Liver (tissue), 3 donors: ENCODE data around the gene THOC2.
"Not testable (repeated sequence)": the region's sequence is repeated elsewhere in the genome, so short reads cannot be mapped to it uniquely, and the experiment has no call there.

ENCODE experiments used
- EGR1 ChIP-seq, 2 donors: IDR thresholded peaks; 2 replicates each; pipeline ENCODE4 v1.6.1; 2016 to 2018; ENCODE audit warnings: antibody characterized with exemption in 2 of 2, low read depth in 2 of 2
- SP1 ChIP-seq: IDR thresholded peaks from 2 replicates; pipeline ENCODE4 v1.6.1; 2018; ENCODE audit warnings: antibody characterized with exemption, mild to moderate bottlenecking
- TAF1 ChIP-seq: conservative IDR thresholded peaks from 2 replicates; pipeline ENCODE4 v1.6.1; 2016; ENCODE audit warnings: antibody characterized with exemption, mild to moderate bottlenecking
- TF ChIP-seq, protein P1 (sequence below): fragments of 150-350 bp; IDR thresholded peaks from 2 replicates; pipeline ENCODE4 v1.5.1; 2017; ENCODE audit warnings: improper control_type of control experiment, low read depth, low read length; ENCODE audit not compliant: missing input control
- TF ChIP-seq, protein P2 (sequence below): IDR thresholded peaks from 2 replicates; pipeline ENCODE4 v1.6.1; 2016; ENCODE audit warnings: antibody characterized with exemption
- donor health status: healthy.
- donor health status: healthy.

GRCh38 chrX:123711201-123711600 is 21.7 kb downstream of the THOC2 start:
- TF ChIP-seq, protein P1, sequence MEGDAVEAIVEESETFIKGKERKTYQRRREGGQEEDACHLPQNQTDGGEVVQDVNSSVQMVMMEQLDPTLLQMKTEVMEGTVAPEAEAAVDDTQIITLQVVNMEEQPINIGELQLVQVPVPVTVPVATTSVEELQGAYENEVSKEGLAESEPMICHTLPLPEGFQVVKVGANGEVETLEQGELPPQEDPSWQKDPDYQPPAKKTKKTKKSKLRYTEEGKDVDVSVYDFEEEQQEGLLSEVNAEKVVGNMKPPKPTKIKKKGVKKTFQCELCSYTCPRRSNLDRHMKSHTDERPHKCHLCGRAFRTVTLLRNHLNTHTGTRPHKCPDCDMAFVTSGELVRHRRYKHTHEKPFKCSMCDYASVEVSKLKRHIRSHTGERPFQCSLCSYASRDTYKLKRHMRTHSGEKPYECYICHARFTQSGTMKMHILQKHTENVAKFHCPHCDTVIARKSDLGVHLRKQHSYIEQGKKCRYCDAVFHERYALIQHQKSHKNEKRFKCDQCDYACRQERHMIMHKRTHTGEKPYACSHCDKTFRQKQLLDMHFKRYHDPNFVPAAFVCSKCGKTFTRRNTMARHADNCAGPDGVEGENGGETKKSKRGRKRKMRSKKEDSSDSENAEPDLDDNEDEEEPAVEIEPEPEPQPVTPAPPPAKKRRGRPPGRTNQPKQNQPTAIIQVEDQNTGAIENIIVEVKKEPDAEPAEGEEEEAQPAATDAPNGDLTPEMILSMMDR = not testable (repeated sequence)
- TF ChIP-seq, protein P2, sequence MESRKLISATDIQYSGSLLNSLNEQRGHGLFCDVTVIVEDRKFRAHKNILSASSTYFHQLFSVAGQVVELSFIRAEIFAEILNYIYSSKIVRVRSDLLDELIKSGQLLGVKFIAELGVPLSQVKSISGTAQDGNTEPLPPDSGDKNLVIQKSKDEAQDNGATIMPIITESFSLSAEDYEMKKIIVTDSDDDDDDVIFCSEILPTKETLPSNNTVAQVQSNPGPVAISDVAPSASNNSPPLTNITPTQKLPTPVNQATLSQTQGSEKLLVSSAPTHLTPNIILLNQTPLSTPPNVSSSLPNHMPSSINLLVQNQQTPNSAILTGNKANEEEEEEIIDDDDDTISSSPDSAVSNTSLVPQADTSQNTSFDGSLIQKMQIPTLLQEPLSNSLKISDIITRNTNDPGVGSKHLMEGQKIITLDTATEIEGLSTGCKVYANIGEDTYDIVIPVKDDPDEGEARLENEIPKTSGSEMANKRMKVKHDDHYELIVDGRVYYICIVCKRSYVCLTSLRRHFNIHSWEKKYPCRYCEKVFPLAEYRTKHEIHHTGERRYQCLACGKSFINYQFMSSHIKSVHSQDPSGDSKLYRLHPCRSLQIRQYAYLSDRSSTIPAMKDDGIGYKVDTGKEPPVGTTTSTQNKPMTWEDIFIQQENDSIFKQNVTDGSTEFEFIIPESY = not testable (repeated sequence)
- TF ChIP-seq TAF1; SP1; EGR1 (IDR thresholded peaks at IDR 0.05; ENCODE audit: low read depth in 2 of 2): not testable (repeated sequence)
